Motor neuron (in vitro differentiated cells): ENCODE results near the gene DRAP1. TPM values are rescaled to one million over a fixed set of nuclear protein-coding genes. Genes with fewer than 3 reads are reported as not detected.
A peak's percentile ranks its signal among the peaks of the same experiment; 100 is the strongest.

Experiments
- ATAC-seq, 8 experiments: fragments of 200-7000 bp; cut with Tn5 transposase; replicated peaks in 6 of 8; 2 replicates each; pipeline ENCODE4 v1.8.0; 2021; ENCODE audit warnings: mild to moderate bottlenecking in 8 of 8, moderate library complexity in 8 of 8
- H3K27ac ChIP-seq, 2 donors: fragments of 250-450 bp; sonication (Bioruptor Pico); 2 replicates each; pipeline ENCODE4 v1.9.0; 2021; ENCODE audit warnings: antibody characterized with exemption in 2 of 2, mild to moderate bottlenecking in 2 of 2, moderate library complexity in 1 of 2
- H3K4me1 ChIP-seq, 2 donors: fragments of 250-450 bp; sonication (Bioruptor Pico); replicated peaks in 1 of 2; 2 replicates each; pipeline ENCODE4 v1.6.1; 2021; ENCODE audit warnings: antibody characterized with exemption in 2 of 2, mild to moderate bottlenecking in 2 of 2, moderate library complexity in 1 of 2
- H3K4me3 ChIP-seq, 5 donors: fragments of 250-450 bp; sonication (Bioruptor Pico); 2 replicates each; pipeline ENCODE4 v1.9.0; 2021; ENCODE audit warnings: antibody characterized with exemption in 5 of 5, mild to moderate bottlenecking in 5 of 5, moderate library complexity in 4 of 5
- WGBS, 10 experiments: fragments of 450-650 bp; shearing (Covaris generic); methylation state at CpG; one replicate each; pipeline ENCODE4 v1.0.0; 2022; 5-methylcytosine and 5-hydroxymethylcytosine counted together
- in situ Hi-C, 9 experiments: fragments of 400-800 bp; cut with MboI; loops; one replicate each; pipeline ENCODE4 v1.15.0; 2021; ENCODE audit warnings: low sequenced_read_pairs in 9 of 9, low pct_unique_long_range_greater_than_20kb in 2 of 9; ENCODE audit not compliant: unreplicated experiment in 9 of 9
- total RNA-seq, 8 experiments: library from RNA; unstranded; fragments of 300-600 nt; gene quantifications; 2 replicates each; pipeline versions ENCODE4 v1.2.3 to v1.2.4, GENCODE V29; 2022

The DRAP1 gene
- total RNA-seq, 8 experiments from 2014 or later = 81.0 to 228 (median 135) TPM

GRCh38 chr11:65965986-65966762, 46.9 kb downstream of the DRAP1 start:
- in situ Hi-C loops = no loop called here
- Histone ChIP-seq H3K4me1 (peaks cover 8 to 14% of the 10 kb centered on the region in 2 donors), H3K4me3 (no peak overlapping the region), H3K27ac (no peak overlapping the region)
- WGBS, 10 experiments = 87 to 100% (median 93%) methylated on average over 1 to 14 of the region's 36 CpGs; no CpG with 5 or more reads in 5 of the 10 experiments
- ATAC-seq = no peak

- in situ Hi-C loops = no loop called here
- H3K4me1 ChIP-seq = peaks cover 7 to 12% of the 10 kb centered on the region in 2 donors
- H3K27ac ChIP-seq = no peak overlapping the region
- no peak overlapping the region for H3K4me3 ChIP-seq
- WGBS, 10 experiments = 75 to 100% (median 95%) methylated on average over 2 to 14 of the region's 30 CpGs; no CpG with 5 or more reads in 3 of the 10 experiments
- peak in 2 of 8 experiments; percentile 8 to 15 for ATAC-seq
Measured at GRCh38 chr11:65967329-65967934, 48.2 kb downstream of the DRAP1 start.

- Histone ChIP-seq H3K27ac (no peak overlapping the region), H3K4me1 (no peaks in the 10 kb centered on the region), H3K4me3 (no peak overlapping the region)
- in situ Hi-C loops = no loop called here
- 73 to 100% (median 86%) methylated on average over 1 to 6 of the region's 15 CpGs; no CpG with 5 or more reads in 1 of the 10 experiments for WGBS, 10 experiments
- no peak for ATAC-seq
Measured at GRCh38 chr11:65968600-65969482, 49.6 kb downstream of the DRAP1 start.

Other genes with a start within 250 kb of the DRAP1 start
- gene KAT5, start 207.2 kb upstream of the DRAP1 start, total RNA-seq = 10 to 100 TPM; 33.4 to 66.8 (median 48.6) TPM
- 10 to 100 TPM; 12.7 to 80.0 (median 25.4) TPM for gene RNASEH2C, start 198.6 kb upstream of the DRAP1 start, total RNA-seq
- gene AP5B1, start 138.4 kb upstream of the DRAP1 start, total RNA-seq = 10 to 100 TPM in 1 of 8 experiments, 1 to 10 TPM in 7; 2.7 to 12.9 (median 4.8) TPM
- gene OVOL1, start 132.4 kb upstream of the DRAP1 start, total RNA-seq = under 1 TPM in 5 of 8 experiments, not detected in 3; 0.05 to 0.85 (median 0.21) TPM
- 1 to 10 TPM; 1.5 to 6.7 (median 4.2) TPM for gene SNX32, start 85.5 kb upstream of the DRAP1 start, total RNA-seq
- 1,000 to 10,000 TPM in 1 of 8 experiments, 100 to 1,000 TPM in 7; 482 to 1,056 (median 733) TPM for gene CFL1, start 61.2 kb upstream of the DRAP1 start, total RNA-seq
- gene MUS81, start 59.0 kb upstream of the DRAP1 start, total RNA-seq = 10 to 100 TPM; 27.4 to 47.3 (median 42.1) TPM
- gene EFEMP2, start 46.6 kb upstream of the DRAP1 start, total RNA-seq = 100 to 1,000 TPM in 1 of 8 experiments, 10 to 100 TPM in 3, 1 to 10 TPM in 4; 6.9 to 100 (median 10.4) TPM
- gene CTSW, start 39.6 kb upstream of the DRAP1 start, total RNA-seq = 1 to 10 TPM in 1 of 8 experiments, under 1 TPM in 5, not detected in 2; 0.21 to 1.7 (median 0.56) TPM
- 10 to 100 TPM; 63.4 to 99.1 (median 84.6) TPM for gene FIBP, start 31.0 kb upstream of the DRAP1 start, total RNA-seq
- 10 to 100 TPM in 2 of 8 experiments, 1 to 10 TPM in 6; 3.0 to 16.0 (median 6.3) TPM for gene CCDC85B, start 28.8 kb upstream of the DRAP1 start, total RNA-seq
- 1 to 10 TPM in 4 of 8 experiments, under 1 TPM in 4; 0.33 to 8.8 (median 1.0) TPM for gene FOSL1, start 19.0 kb upstream of the DRAP1 start, total RNA-seq
- gene C11orf68, start 364 bp upstream of the DRAP1 start, total RNA-seq = 10 to 100 TPM; 10.5 to 24.5 (median 21.5) TPM
- gene TSGA10IP, start 26.1 kb downstream of the DRAP1 start, total RNA-seq = 1 to 10 TPM in 1 of 8 experiments, under 1 TPM in 5, not detected in 2; 0.16 to 1.1 (median 0.57) TPM
- 10 to 100 TPM; 26.6 to 65.4 (median 45.5) TPM for gene SART1, start 42.3 kb downstream of the DRAP1 start, total RNA-seq
- gene EIF1AD, start 82.7 kb downstream of the DRAP1 start, total RNA-seq = 10 to 100 TPM; 28.6 to 36.9 (median 32.0) TPM
- gene BANF1, start 83.1 kb downstream of the DRAP1 start, total RNA-seq = 100 to 1,000 TPM in 2 of 8 experiments, 10 to 100 TPM in 6; 47.3 to 130 (median 74.7) TPM
- gene CST6, start 92.6 kb downstream of the DRAP1 start, total RNA-seq = under 1 TPM in 2 of 8 experiments, not detected in 6; 0.46 to 0.81 TPM
- 1 to 10 TPM in 1 of 8 experiments, under 1 TPM in 4, not detected in 3; 0.21 to 3.1 (median 0.35) TPM for gene CATSPER1, start 107.1 kb downstream of the DRAP1 start, total RNA-seq
- gene GAL3ST3, start 129.7 kb downstream of the DRAP1 start, total RNA-seq = 1 to 10 TPM in 5 of 8 experiments, under 1 TPM in 2, not detected in 1; 0.15 to 8.4 (median 4.7) TPM
- 100 to 1,000 TPM; 127 to 205 (median 176) TPM for gene SF3B2, start 132.9 kb downstream of the DRAP1 start, total RNA-seq
- gene PACS1, start 150.8 kb downstream of the DRAP1 start, total RNA-seq = 10 to 100 TPM; 10.6 to 38.2 (median 21.7) TPM